ENCODE results near the gene PRKAR1B.

PRKAR1B gene

GRCh38 chr7:725223-726005, 1.7 kb downstream of the PRKAR1B start:
- DNase-seq (ENCODE audit: low read depth in 4 of 4, low spot score in 1 of 4) = no peak

- no peak for DNase-seq (ENCODE audit: low read depth in 4 of 4, low spot score in 1 of 4)
Observed at GRCh38 chr7:724298-724697, 2.8 kb downstream of the PRKAR1B start.

GRCh38 chr7:723541-723940, 3.5 kb downstream of the PRKAR1B start:
- DNase-seq (ENCODE audit: low read depth in 4 of 4, low spot score in 1 of 4) = no peak

- DNase-seq (ENCODE audit: low read depth in 4 of 4, low spot score in 1 of 4) = no peak
Observed at GRCh38 chr7:721619-722248, 5.3 kb downstream of the PRKAR1B start.

- no peak for DNase-seq (ENCODE audit: low read depth in 4 of 4, low spot score in 1 of 4)
Observed at GRCh38 chr7:716636-717035, 10.4 kb downstream of the PRKAR1B start.

GRCh38 chr7:716222-716621, 10.9 kb downstream of the PRKAR1B start:
- DNase-seq (ENCODE audit: low read depth in 4 of 4, low spot score in 1 of 4) = no peak

GRCh38 chr7:714251-714671, 12.8 kb downstream of the PRKAR1B start:
- no peak for DNase-seq (ENCODE audit: low read depth in 4 of 4, low spot score in 1 of 4)

- no peak for DNase-seq (ENCODE audit: low read depth in 4 of 4, low spot score in 1 of 4)
Observed at GRCh38 chr7:713488-714230, 13.4 kb downstream of the PRKAR1B start.

- DNase-seq (ENCODE audit: low read depth in 4 of 4, low spot score in 1 of 4) = no peak
Observed at GRCh38 chr7:713139-713457, 14.0 kb downstream of the PRKAR1B start.

GRCh38 chr7:712381-713138, 14.5 kb downstream of the PRKAR1B start:
- DNase-seq (ENCODE audit: low read depth in 4 of 4, low spot score in 1 of 4) = no peak

- no peak for DNase-seq (ENCODE audit: low read depth in 4 of 4, low spot score in 1 of 4)
Observed at GRCh38 chr7:711922-712380, 15.1 kb downstream of the PRKAR1B start.

- no peak for DNase-seq (ENCODE audit: low read depth in 4 of 4, low spot score in 1 of 4)
Observed at GRCh38 chr7:711093-711921, 15.8 kb downstream of the PRKAR1B start.

- DNase-seq (ENCODE audit: low read depth in 4 of 4, low spot score in 1 of 4) = no peak
Observed at GRCh38 chr7:710161-710560, 16.9 kb downstream of the PRKAR1B start.

GRCh38 chr7:707296-708000, 19.6 kb downstream of the PRKAR1B start:
- DNase-seq (ENCODE audit: low read depth in 4 of 4, low spot score in 1 of 4) = no peak

- DNase-seq (ENCODE audit: low read depth in 4 of 4, low spot score in 1 of 4) = no peak
Observed at GRCh38 chr7:706721-707120, 20.4 kb downstream of the PRKAR1B start.

GRCh38 chr7:703049-703448, 24.0 kb downstream of the PRKAR1B start:
- no peak for DNase-seq (ENCODE audit: low read depth in 4 of 4, low spot score in 1 of 4)

GRCh38 chr7:701086-701671, 25.9 kb downstream of the PRKAR1B start:
- DNase-seq (ENCODE audit: low read depth in 4 of 4, low spot score in 1 of 4) = no peak

GRCh38 chr7:699476-700170, 27.5 kb downstream of the PRKAR1B start:
- DNase-seq (ENCODE audit: low read depth in 4 of 4, low spot score in 1 of 4) = no peak
